SK-N-MC (cell line): Measurements from ENCODE around the gene SPACDR.

Source experiments
- EZH2 ChIP-seq: fragments of 200-600 bp; sonication (generic); IDR thresholded peaks from one replicate; pipeline ENCODE4 v1.6.1; 2017; ENCODE audit warnings: antibody characterized with exemption
- POLR2AphosphoS5 ChIP-seq: IDR thresholded peaks from 2 replicates; pipeline ENCODE4 v1.6.1; 2012; ENCODE audit warnings: mild to moderate bottlenecking, low read depth, low read length, borderline replicate concordance

DNA sequence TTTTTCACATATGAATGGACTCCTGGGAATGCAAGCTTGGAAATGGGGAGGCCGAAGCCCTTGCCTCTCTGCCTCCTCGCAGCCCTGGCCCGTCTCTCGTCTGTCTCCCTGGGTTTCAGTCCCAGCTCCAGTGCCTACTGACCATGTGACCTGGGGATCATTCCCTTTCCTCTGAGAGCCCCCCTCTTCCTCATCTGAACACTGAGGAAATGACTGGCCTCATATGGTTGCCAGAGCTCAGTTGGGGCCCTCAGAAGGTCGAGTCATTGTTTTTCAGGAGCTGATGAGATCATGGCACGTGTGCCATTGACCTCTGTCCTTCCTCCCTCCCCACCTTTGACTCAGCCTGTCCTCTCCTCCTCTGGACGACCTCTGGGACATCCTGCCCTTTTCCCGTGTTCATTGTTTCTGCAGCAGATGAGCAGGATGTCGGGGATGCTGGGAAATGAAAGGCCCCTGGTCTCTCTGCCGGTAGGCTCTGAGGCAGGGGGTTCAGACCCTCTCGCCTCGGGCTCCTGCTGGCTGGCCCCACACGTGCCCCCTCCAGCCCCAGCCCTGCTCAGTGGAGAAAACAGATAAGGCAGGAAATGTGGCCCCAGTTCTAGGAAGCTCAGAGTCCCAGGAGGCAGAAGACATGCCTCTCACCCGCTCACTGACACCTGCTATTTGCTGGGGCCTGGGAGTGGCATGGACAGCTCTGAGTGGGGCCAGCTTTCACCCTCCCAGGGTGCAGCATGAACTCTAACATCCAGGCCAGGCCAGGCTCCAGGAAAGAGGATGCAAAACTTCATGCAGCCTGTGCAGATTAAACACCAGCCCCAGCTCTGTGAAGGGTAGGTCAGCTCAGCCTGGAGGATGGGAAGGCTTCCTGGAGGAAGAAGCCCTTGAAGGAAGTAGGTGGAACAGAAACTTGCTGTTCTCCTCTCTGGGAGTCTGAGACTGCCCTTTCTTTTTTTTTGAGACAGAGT is 19.5 kb downstream of the SPACDR start:
- TF ChIP-seq POLR2AphosphoS5 = no peak
- TF ChIP-seq EZH2 = no peak
